Muscle layer of colon (tissue), 2 donors: Measurements from ENCODE around the gene KNG1.
A peak's percentile ranks its signal among the peaks of the same experiment; 100 is the strongest.

ENCODE experiments used
- H3K27ac ChIP-seq: one replicate; pipeline ENCODE4 v1.7.0; 2013; ENCODE audit warnings: low read depth, mild to moderate bottlenecking, low read length, moderate library complexity
- H3K27me3 ChIP-seq, 2 donors: one replicate each; pipeline ENCODE4 v1.7.0; 2013; ENCODE audit warnings: low read length in 2 of 2, mild to moderate bottlenecking in 2 of 2; ENCODE audit not compliant: insufficient read depth in 2 of 2, control insufficient read depth in 1 of 2
- H3K36me3 ChIP-seq: one replicate; pipeline ENCODE4 v1.7.0; 2013; ENCODE audit warnings: mild to moderate bottlenecking, low read length; ENCODE audit not compliant: insufficient read depth
- H3K4me1 ChIP-seq: one replicate; pipeline ENCODE4 v1.7.0; 2013; ENCODE audit warnings: mild to moderate bottlenecking, low read length; ENCODE audit not compliant: insufficient read depth
- H3K4me3 ChIP-seq, 2 donors: one replicate each; pipeline ENCODE4 v1.7.0; 2013; ENCODE audit warnings: low read length in 2 of 2, low read depth in 1 of 2, mild to moderate bottlenecking in 1 of 2, moderate library complexity in 1 of 2
- H3K9ac ChIP-seq: one replicate; pipeline ENCODE4 v1.7.0; 2013; ENCODE audit warnings: low read length
- H3K9me3 ChIP-seq: one replicate; pipeline ENCODE4 v1.7.0; 2013; ENCODE audit warnings: mild to moderate bottlenecking, low read length
- donor health status: abdominal sarcoma.
- donor health status: Adenocarcinoma of cecum.

KNG1 gene

GRCh38 chr3:186754871-186755270, 37.7 kb downstream of the KNG1 start:
- H3K36me3 ChIP-seq: no peaks in the 10 kb centered on the region
- H3K4me1 ChIP-seq: no peaks in the 10 kb centered on the region
- H3K9me3 ChIP-seq: no peaks in the 10 kb centered on the region
- no peaks in the 10 kb centered on the region for H3K27me3 ChIP-seq
- H3K9ac ChIP-seq: no peak overlapping the region
- H3K27ac ChIP-seq: no peak overlapping the region
- H3K4me3 ChIP-seq: no peak overlapping the region

GRCh38 chr3:186757214-186757613, 40.1 kb downstream of the KNG1 start:
- Histone ChIP-seq H3K9ac (no peak overlapping the region), H3K4me3 (no peak overlapping the region), H3K27ac (no peak overlapping the region), H3K27me3 (no peaks in the 10 kb centered on the region), H3K9me3 (no peaks in the 10 kb centered on the region), H3K36me3 (no peaks in the 10 kb centered on the region), H3K4me1 (no peaks in the 10 kb centered on the region)

GRCh38 chr3:186757686-186758220, 40.6 kb downstream of the KNG1 start:
- Histone ChIP-seq H3K36me3 (no peaks in the 10 kb centered on the region), H3K4me1 (no peaks in the 10 kb centered on the region), H3K27ac (no peak overlapping the region), H3K4me3 (no peak overlapping the region), H3K27me3 (no peaks in the 10 kb centered on the region), H3K9me3 (no peaks in the 10 kb centered on the region), H3K9ac (no peak overlapping the region)

GRCh38 chr3:186759231-186759930, 42.2 kb downstream of the KNG1 start:
- H3K27me3 ChIP-seq: no peaks in the 10 kb centered on the region
- H3K4me1 ChIP-seq: no peaks in the 10 kb centered on the region
- no peaks in the 10 kb centered on the region for H3K9me3 ChIP-seq
- no peak overlapping the region for H3K27ac ChIP-seq
- H3K36me3 ChIP-seq: no peaks in the 10 kb centered on the region
- H3K9ac ChIP-seq: no peak overlapping the region
- no peak overlapping the region for H3K4me3 ChIP-seq

GRCh38 chr3:186760141-186760833, 43.1 kb downstream of the KNG1 start:
- Histone ChIP-seq H3K9me3 (no peaks in the 10 kb centered on the region), H3K4me1 (no peaks in the 10 kb centered on the region), H3K9ac (no peak overlapping the region), H3K4me3 (no peak overlapping the region), H3K27ac (no peak overlapping the region), H3K36me3 (no peaks in the 10 kb centered on the region), H3K27me3 (no peaks in the 10 kb centered on the region)

GRCh38 chr3:186760897-186761447, 43.8 kb downstream of the KNG1 start:
- Histone ChIP-seq H3K27ac (no peak overlapping the region), H3K4me3 (no peak overlapping the region), H3K27me3 (no peaks in the 10 kb centered on the region), H3K9ac (no peak overlapping the region), H3K4me1 (no peaks in the 10 kb centered on the region), H3K36me3 (no peaks in the 10 kb centered on the region), H3K9me3 (no peaks in the 10 kb centered on the region)

GRCh38 chr3:186772281-186772694, 55.1 kb downstream of the KNG1 start:
- Histone ChIP-seq H3K4me1 (peaks cover 5% of the 10 kb centered on the region), H3K4me3 (peak overlapping the region; percentile 39 to 68), H3K9me3 (no peaks in the 10 kb centered on the region), H3K27me3 (no peaks in the 10 kb centered on the region), H3K36me3 (no peaks in the 10 kb centered on the region), H3K9ac (no peak overlapping the region), H3K27ac (no peak overlapping the region)

GRCh38 chr3:186772701-186773417, 55.7 kb downstream of the KNG1 start:
- Histone ChIP-seq H3K9ac (no peak overlapping the region), H3K4me3 (peak overlapping the region; percentile 39 to 68), H3K4me1 (peaks cover 5% of the 10 kb centered on the region), H3K27ac (no peak overlapping the region), H3K9me3 (no peaks in the 10 kb centered on the region), H3K27me3 (no peaks in the 10 kb centered on the region), H3K36me3 (no peaks in the 10 kb centered on the region)

- Histone ChIP-seq H3K27ac (no peak overlapping the region), H3K4me3 (no peak overlapping the region), H3K9me3 (no peaks in the 10 kb centered on the region), H3K9ac (no peak overlapping the region), H3K4me1 (peaks cover 5% of the 10 kb centered on the region), H3K36me3 (no peaks in the 10 kb centered on the region), H3K27me3 (no peaks in the 10 kb centered on the region)
These were observed 58.8 kb downstream of the KNG1 start for GRCh38 chr3:186775999-186776398.

GRCh38 chr3:186779204-186779603, 62.0 kb downstream of the KNG1 start:
- Histone ChIP-seq H3K9ac (no peak overlapping the region), H3K36me3 (peaks cover under 1% of the 10 kb centered on the region), H3K9me3 (no peaks in the 10 kb centered on the region), H3K27ac (no peak overlapping the region), H3K27me3 (no peaks in the 10 kb centered on the region), H3K4me3 (no peak overlapping the region), H3K4me1 (peaks cover 5% of the 10 kb centered on the region)

GRCh38 chr3:186782542-186783057, 65.4 kb downstream of the KNG1 start:
- Histone ChIP-seq H3K36me3 (peaks cover 35% of the 10 kb centered on the region), H3K9me3 (no peaks in the 10 kb centered on the region), H3K4me1 (peaks cover 31% of the 10 kb centered on the region), H3K9ac (peak overlapping the region; percentile 97), H3K4me3 (peak overlapping the region; percentile 99 to 100), H3K27me3 (no peaks in the 10 kb centered on the region), H3K27ac (peak overlapping the region; percentile 89)
